ENCODE data around the gene FADS6.

FADS6 gene

GRCh38 chr17:74842146-74842598, 51.3 kb downstream of the FADS6 start:
- H3K27ac ChIP-seq: peak overlapping the region; percentile 48
- TF ChIP-seq CTCF (conservative IDR thresholded peaks at IDR 0.05) (no peak), ZFX (IDR thresholded peaks at IDR 0.05) (no peak)

- no peak overlapping the region for H3K27ac ChIP-seq
Measured at GRCh38 chr17:74840989-74841666, 52.3 kb downstream of the FADS6 start.

GRCh38 chr17:74839990-74840852, 53.2 kb downstream of the FADS6 start:
- no peak overlapping the region for H3K27ac ChIP-seq
- no peak for TF ChIP-seq CTCF (conservative IDR thresholded peaks at IDR 0.05)

More at GRCh38 chr17:74840989-74841666, 52.3 kb downstream of the FADS6 start:
- TF ChIP-seq CTCF (conservative IDR thresholded peaks at IDR 0.05) (no peak), ZFX (IDR thresholded peaks at IDR 0.05) (no peak)

- no peak overlapping the region for H3K27ac ChIP-seq
- TF ChIP-seq CTCF (conservative IDR thresholded peaks at IDR 0.05) (no peak), ZFX (IDR thresholded peaks at IDR 0.05) (no peak)
Measured at GRCh38 chr17:74838274-74838673, 55.2 kb downstream of the FADS6 start.

- TF ChIP-seq ZFX (IDR thresholded peaks at IDR 0.05): no peak
- TF ChIP-seq CTCF (conservative IDR thresholded peaks at IDR 0.05): no peak
- no peak overlapping the region for H3K27ac ChIP-seq
Measured at GRCh38 chr17:74836691-74837467, 56.6 kb downstream of the FADS6 start.

- H3K27ac ChIP-seq: no peak overlapping the region
- TF ChIP-seq ZFX (IDR thresholded peaks at IDR 0.05) (no peak), CTCF (conservative IDR thresholded peaks at IDR 0.05) (no peak)
Measured at GRCh38 chr17:74836191-74836590, 57.2 kb downstream of the FADS6 start.
